ENCODE results near the gene CPEB3.

The CPEB3 gene

GRCh38 chr10:92027141-92027540, 263.7 kb downstream of the CPEB3 start:
- no peak for DNase-seq

- peak; percentile 12 for DNase-seq
These were observed 265.5 kb downstream of the CPEB3 start for GRCh38 chr10:92025340-92025739.

DNA sequence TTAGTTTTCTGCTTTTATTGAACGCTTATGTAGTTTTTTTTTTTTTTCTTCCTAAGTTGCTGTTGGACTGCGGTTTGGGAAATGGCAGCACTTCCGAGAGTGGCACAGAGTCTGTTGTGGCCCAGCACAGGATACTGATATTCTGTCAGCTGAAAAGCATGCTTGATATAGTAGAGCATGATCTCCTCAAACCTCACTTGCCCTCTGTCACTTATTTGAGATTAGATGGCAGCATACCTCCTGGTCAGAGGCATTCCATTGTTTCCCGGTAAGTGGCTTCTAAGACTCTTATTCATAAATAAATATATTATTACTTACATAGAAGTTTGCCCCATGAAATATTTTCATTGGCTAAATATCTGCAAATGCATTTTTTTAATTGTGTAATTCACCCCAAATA, 266.2 kb downstream of the CPEB3 start:
- DNase-seq: peak; percentile 57

DNA sequence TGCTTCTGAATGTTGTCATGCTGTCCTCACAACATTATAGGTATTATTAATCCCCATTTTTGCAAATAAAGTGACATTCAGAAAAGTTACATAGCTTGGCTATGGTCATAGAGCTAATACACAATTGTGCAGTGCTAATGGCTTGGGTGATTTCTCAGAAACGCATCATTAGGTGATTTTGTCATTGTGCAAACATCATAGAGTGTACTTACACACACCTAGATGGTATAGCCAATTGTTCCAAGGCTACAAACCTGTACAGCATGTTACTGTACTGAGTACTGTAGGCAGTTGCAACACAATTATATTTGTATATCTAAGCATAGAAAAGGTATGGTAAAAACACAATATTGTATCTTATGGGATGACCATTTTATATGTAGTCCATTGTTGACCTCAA, 276.3 kb downstream of the CPEB3 start:
- no peak for DNase-seq

GRCh38 chr10:92011560-92012214, 279.2 kb downstream of the CPEB3 start:
- peak; percentile 21 for DNase-seq

GRCh38 chr10:92010047-92010735, 280.7 kb downstream of the CPEB3 start:
- DNase-seq: no peak

DNA sequence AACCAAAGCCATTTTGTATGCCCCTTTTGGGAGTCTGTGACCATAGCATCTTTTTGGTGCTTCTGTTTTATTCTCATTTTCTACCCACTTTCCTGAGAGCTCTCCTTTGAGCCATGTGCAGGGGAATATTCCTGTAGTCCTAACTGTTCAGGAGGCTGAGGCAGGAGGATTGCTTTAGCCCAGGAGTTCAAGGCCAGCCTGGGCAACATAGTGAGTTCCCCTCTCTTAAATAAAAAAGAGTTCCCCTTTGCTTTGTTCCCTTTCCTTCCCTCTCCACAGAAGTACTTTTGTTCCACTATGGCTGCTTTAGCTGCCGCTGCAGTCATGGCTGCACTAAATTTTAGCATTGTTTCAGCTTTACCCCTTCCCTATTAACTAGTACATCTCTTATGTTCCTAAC, 281.4 kb downstream of the CPEB3 start:
- DNase-seq: no peak

DNA sequence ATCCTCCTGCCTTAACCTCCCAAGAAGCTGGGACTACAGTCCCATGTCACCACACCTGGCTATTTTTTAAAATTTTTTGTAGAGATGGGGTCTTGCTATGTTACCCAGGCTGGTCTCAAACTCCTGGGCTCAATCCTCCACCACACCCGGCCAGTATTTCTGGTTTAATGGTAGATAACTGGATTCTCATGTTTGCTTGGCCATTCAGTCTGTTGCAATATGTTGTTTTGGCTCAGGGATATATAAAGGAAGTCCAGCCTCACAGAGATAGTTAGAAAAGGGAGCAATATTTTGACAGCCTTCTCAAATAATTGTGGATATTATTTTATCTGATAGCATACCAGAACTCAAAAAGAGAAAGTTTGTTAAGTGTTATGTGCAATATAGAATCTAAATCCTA, 284.9 kb downstream of the CPEB3 start:
- no peak for DNase-seq

DNA sequence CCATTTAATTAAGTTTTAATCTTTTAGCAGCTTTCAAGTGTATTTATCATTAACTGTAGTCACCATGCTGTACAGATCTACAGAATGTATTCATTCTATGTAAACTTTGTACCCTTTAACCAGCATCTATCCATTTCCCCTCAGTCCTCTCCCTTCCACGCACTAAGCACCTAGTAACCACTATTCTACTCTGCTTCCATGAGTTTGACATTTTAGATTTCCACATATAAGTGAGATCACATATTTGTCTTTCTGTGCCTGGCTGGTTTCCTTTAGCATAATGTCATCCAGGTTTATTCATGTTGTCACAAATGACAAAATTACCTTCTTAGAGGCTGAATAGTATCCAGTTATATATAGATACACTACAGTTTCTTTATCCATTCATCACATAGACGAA, 287.6 kb downstream of the CPEB3 start:
- no peak for DNase-seq

DNA sequence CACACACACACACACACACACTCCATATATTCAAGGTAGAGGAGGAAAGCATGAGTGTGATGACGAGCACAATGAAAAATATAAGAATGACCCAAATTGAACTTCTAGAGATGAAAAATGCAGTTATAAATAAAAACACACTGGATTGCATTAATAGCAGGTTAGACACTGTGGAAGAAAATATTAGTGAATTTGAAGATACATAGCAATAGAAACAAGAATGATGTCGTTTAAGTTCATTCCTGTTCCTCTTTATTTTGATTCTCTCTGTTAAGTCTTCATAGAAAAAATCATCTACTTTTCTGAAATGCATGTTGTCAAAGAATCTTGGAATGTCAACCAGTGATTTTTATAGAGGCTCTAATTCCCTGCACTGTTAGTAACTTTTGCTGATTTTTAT, 288.9 kb downstream of the CPEB3 start:
- DNase-seq: no peak

DNA sequence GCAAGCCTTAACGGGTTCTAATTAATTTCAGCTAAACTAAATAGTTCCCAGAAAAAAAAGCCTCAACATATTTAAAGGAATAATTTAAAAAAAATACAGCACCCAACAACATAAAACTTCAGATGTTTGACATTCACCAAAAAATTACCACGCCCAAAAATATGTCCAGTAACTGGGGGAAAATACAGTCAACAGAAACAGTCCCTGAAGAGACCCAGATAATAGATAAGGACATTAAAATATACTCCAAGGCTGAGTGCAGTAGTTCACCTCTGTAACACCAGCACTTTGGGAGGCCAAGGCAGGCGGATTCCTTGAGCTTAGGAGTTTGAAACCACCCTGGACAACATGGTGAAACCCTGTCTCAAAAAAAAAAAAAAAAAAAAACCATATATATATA, 289.3 kb downstream of the CPEB3 start:
- DNase-seq: no peak

All from fibroblast of skin of scalp (primary cell).